B cell (primary cell): ENCODE data around the gene CHAMP1. TPM values are rescaled to one million over a fixed set of nuclear protein-coding genes. Genes with fewer than 3 reads are reported as not detected.

Experiments used
- ATAC-seq: fragments of 200-7000 bp; cut with Tn5 transposase; one replicate; pipeline ENCODE4 v1.10.0; 2021; ENCODE audit warnings: low read depth, mild to moderate bottlenecking, moderate number of reproducible peaks, moderate library complexity
- CTCF ChIA-PET: fragments of 350-600 bp; sonication (Branson Sonifier 250); formaldehyde crosslinking; loops from one replicate; lab custom pipeline; 2021; ENCODE audit warnings: antibody characterized with exemption, inconsistent platforms; lab: Charles Lee
- POLR2A ChIA-PET: fragments of 350-600 bp; sonication (Branson Sonifier 250); formaldehyde crosslinking; loops from one replicate; lab custom pipeline; 2021; ENCODE audit warnings: antibody characterized with exemption; lab: Charles Lee
- DNase-seq: peaks from one replicate; pipeline ENCODE4 v3.0.0; 2013
- H2AFZ ChIP-seq: 2 replicates; pipeline ENCODE4 v1.6.1; 2012; ENCODE audit warnings: mild to moderate bottlenecking, low read depth, low read length; ENCODE audit not compliant: insufficient read depth, poor library complexity, severe bottlenecking
- H3K27ac ChIP-seq, 2 donors: 1 replicate in 1 of 2; 2 replicates in 1 of 2; pipeline ENCODE4 v1.5.1; 2012 to 2013; ENCODE audit warnings: low read length in 2 of 2, mild to moderate bottlenecking in 2 of 2, moderate library complexity in 1 of 2
- H3K27me3 ChIP-seq, 4 experiments: fragments of 200-600 bp in 1 of 4; sonication (generic) in 1 of 4; replicated peaks in 1 of 4; 1 replicate in 2 of 4; 2 replicates in 2 of 4; pipeline versions ENCODE4 v1.6.1 to v1.7.0; 2013 to 2016; ENCODE audit warnings: low read length in 3 of 4, mild to moderate bottlenecking in 2 of 4, mixed read lengths in 1 of 4, moderate library complexity in 1 of 4; ENCODE audit not compliant: insufficient read depth in 4 of 4, control insufficient read depth in 3 of 4; ENCODE audit errors: control extremely low read depth in 1 of 4
- H3K36me3 ChIP-seq, 2 experiments: replicated peaks in 1 of 2; 1 replicate in 1 of 2; 2 replicates in 1 of 2; pipeline versions ENCODE4 v1.6.1 to v1.7.1; 2013; ENCODE audit warnings: low read length in 1 of 2; ENCODE audit not compliant: insufficient read depth in 2 of 2, control insufficient read depth in 1 of 2; ENCODE audit errors: control extremely low read depth in 1 of 2, extremely low read depth in 1 of 2
- H3K4me1 ChIP-seq, 2 donors: fragments of 200-600 bp in 1 of 2; sonication (generic) in 1 of 2; 1 replicate in 1 of 2; 2 replicates in 1 of 2; pipeline versions ENCODE4 v1.5.1 to v1.6.1; 2013 to 2017; ENCODE audit warnings: low read length in 2 of 2; ENCODE audit not compliant: control insufficient read depth in 2 of 2, insufficient read depth in 2 of 2
- H3K4me2 ChIP-seq: replicated peaks from 2 replicates; pipeline ENCODE3; 2012; ENCODE audit warnings: mild to moderate bottlenecking, low read depth, low read length; ENCODE audit not compliant: poor library complexity, severe bottlenecking
- H3K4me3 ChIP-seq, 5 experiments: fragments of 200-600 bp in 1 of 5; sonication (generic) in 1 of 5; 1 replicate in 3 of 5; 2 replicates in 2 of 5; pipeline versions ENCODE4 v1.5.1 to v1.7.0; 2011 to 2016; ENCODE audit warnings: low read length in 4 of 5, mild to moderate bottlenecking in 4 of 5, low read depth in 2 of 5, control low read depth in 1 of 5, moderate library complexity in 1 of 5; ENCODE audit not compliant: insufficient read depth in 1 of 5; ENCODE audit errors: control extremely low read depth in 1 of 5, extremely low read depth in 1 of 5
- H3K79me2 ChIP-seq: fragments of 200-600 bp; sonication (generic); one replicate; pipeline ENCODE4 v1.6.0; 2016; ENCODE audit warnings: low read length; ENCODE audit not compliant: control insufficient read depth, insufficient read depth
- H3K9ac ChIP-seq: fragments of 200-600 bp; sonication (generic); 2 replicates; pipeline ENCODE4 v1.6.1; 2017; ENCODE audit warnings: mild to moderate bottlenecking, low read length, moderate library complexity
- H3K9me3 ChIP-seq, 3 donors: one replicate each; pipeline versions ENCODE4 v1.6.1 to v1.7.1; 2013; ENCODE audit warnings: low read length in 2 of 3; ENCODE audit not compliant: control insufficient read depth in 2 of 3, insufficient read depth in 1 of 3; ENCODE audit errors: control extremely low read depth in 1 of 3
- H4K20me1 ChIP-seq: 2 replicates; pipeline ENCODE4 v1.6.0; 2012; ENCODE audit warnings: mild to moderate bottlenecking, low read length; ENCODE audit not compliant: insufficient read depth, control insufficient read depth, poor library complexity, severe bottlenecking
- H3K27ac Mint-ChIP-seq: one replicate; pipeline ENCODE4 v1.8.0; 2021; ENCODE audit warnings: mixed read lengths
- H3K27me3 Mint-ChIP-seq: one replicate; pipeline ENCODE4 v1.8.0; 2021; ENCODE audit warnings: mixed read lengths
- H3K4me1 Mint-ChIP-seq: one replicate; pipeline ENCODE4 v1.8.0; 2021; ENCODE audit warnings: mixed read lengths
- H3K4me3 Mint-ChIP-seq: one replicate; pipeline ENCODE4 v1.8.0; 2021; ENCODE audit warnings: mixed read lengths
- H3K9me3 Mint-ChIP-seq: one replicate; pipeline ENCODE4 v1.8.0; 2022; ENCODE audit warnings: mixed read lengths; ENCODE audit not compliant: insufficient read depth
- EZH2 ChIP-seq: IDR thresholded peaks from 2 replicates; pipeline ENCODE4 v1.6.1; 2012; ENCODE audit warnings: borderline replicate concordance, low read depth, mild to moderate bottlenecking, moderate library complexity, low read length; ENCODE audit not compliant: insufficient read depth, poor library complexity, severe bottlenecking
- WGBS: methylation state at CpG from one replicate; pipeline ENCODE4 v1.1.5; 2013; ENCODE audit warnings: missing lambda C conversion rate; ENCODE audit not compliant: insufficient coverage; 5-methylcytosine and 5-hydroxymethylcytosine counted together
- intact Hi-C: fragments of 100-400 bp; cut with micrococcal nuclease; formaldehyde crosslinking; loops from one replicate; pipeline ENCODE4 v1.10.0; 2022
- polyA plus RNA-seq: library from polyadenylated mRNA; depleted of rRNA; stranded (reverse); fragments of >200 nt; gene quantifications from 2 replicates; pipeline ENCODE4 v1.2.3, GENCODE V29; 2012
- total RNA-seq, 2 donors: library from RNA; stranded (reverse); fragments of 120-200 nt in 1 of 2; gene quantifications; 1 replicate in 1 of 2; 2 replicates in 1 of 2; pipeline versions ENCODE4 v1.2.3 to v1.2.4, GENCODE V29; 2013 to 2022
- TF ChIP-seq, protein P1 (sequence below): fragments of 200-600 bp; IDR thresholded peaks from one replicate; pipeline ENCODE4 v1.8.0; 2022; ENCODE audit warnings: antibody characterized with exemption, mild to moderate bottlenecking

The CHAMP1 gene
- total and polyA plus RNA-seq, 2 donors (not counting 1 experiment from before 2014, with no cell fraction given): 14.5 to 34.7 TPM

DNA sequence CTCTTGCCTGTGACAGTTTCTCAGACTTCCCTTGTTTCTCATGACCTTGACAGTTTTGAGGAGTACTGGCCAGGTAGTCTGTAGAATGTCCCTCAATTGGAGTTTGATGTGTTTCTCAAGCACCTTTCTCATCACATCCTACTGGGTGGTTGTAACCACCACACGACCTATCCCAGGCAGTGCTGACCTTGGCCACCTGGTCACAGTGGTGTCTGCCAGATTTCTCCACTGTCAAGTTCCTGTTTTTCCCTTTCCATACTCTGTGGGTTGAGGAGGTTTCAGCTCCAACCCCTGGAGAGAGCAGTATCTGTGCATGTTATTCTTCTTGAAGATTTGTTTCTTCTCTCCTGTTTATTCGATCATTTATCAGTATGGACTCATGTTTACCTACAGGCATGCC lies 41.3 kb upstream of the CHAMP1 start:
- H3K9ac ChIP-seq: no peak overlapping the region

DNA sequence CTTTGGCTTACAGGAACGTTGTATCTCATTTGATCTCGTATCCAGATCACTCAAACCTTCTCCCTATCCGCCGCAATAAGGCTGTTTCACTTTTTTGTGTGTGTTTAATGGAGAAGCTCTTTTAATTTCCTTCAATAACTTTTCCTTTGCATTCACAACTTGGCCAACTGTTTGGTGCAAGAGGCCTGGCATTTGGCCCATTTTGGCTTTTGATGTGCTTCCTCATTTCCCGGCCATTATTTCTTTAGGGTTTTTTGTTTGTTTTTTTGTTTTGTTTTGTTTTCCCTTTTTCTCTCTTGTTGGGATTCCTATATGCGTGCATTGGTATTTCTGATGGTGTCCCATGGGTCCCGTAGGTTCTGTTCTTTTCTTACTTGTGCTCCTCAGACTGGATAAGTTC lies 39.0 kb upstream of the CHAMP1 start:
- Mint-ChIP-seq H3K9me3 (no peaks in the 10 kb centered on the region), H3K4me1 (peaks cover 10% of the 10 kb centered on the region), H3K27ac (no peak overlapping the region), H3K4me3 (no peak overlapping the region), H3K27me3 (no peaks in the 10 kb centered on the region)
- WGBS: 53% methylated on average over 2 of the region's 7 CpGs
- Histone ChIP-seq H3K79me2 (no peaks in the 10 kb centered on the region), H3K4me3 (no peak overlapping the region), H3K9ac (no peak overlapping the region), H3K27ac (no peak overlapping the region), H3K4me1 (peaks cover 6 to 10% of the 10 kb centered on the region in 2 donors), H3K4me2 (no peak overlapping the region), H3K36me3 (peaks cover 5 to 36% of the 10 kb centered on the region in 2 experiments), H2AFZ (no peak overlapping the region), H3K27me3 (no peaks in the 10 kb centered on the region), H4K20me1 (no peaks in the 10 kb centered on the region), H3K9me3 (no peaks in the 10 kb centered on the region)
- ChIA-PET CTCF (no interaction called here), POLR2A (no interaction called here)
- DNase-seq: no peak
- TF ChIP-seq, protein P1, sequence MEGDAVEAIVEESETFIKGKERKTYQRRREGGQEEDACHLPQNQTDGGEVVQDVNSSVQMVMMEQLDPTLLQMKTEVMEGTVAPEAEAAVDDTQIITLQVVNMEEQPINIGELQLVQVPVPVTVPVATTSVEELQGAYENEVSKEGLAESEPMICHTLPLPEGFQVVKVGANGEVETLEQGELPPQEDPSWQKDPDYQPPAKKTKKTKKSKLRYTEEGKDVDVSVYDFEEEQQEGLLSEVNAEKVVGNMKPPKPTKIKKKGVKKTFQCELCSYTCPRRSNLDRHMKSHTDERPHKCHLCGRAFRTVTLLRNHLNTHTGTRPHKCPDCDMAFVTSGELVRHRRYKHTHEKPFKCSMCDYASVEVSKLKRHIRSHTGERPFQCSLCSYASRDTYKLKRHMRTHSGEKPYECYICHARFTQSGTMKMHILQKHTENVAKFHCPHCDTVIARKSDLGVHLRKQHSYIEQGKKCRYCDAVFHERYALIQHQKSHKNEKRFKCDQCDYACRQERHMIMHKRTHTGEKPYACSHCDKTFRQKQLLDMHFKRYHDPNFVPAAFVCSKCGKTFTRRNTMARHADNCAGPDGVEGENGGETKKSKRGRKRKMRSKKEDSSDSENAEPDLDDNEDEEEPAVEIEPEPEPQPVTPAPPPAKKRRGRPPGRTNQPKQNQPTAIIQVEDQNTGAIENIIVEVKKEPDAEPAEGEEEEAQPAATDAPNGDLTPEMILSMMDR: no peak
- no peak for TF ChIP-seq EZH2
- no peak for ATAC-seq
- intact Hi-C loops: no loop called here

More for the DNA sequence above, 41.3 kb upstream of the CHAMP1 start:
- Mint-ChIP-seq H3K9me3 (no peaks in the 10 kb centered on the region), H3K4me3 (no peak overlapping the region), H3K27me3 (no peaks in the 10 kb centered on the region), H3K4me1 (peaks cover 6% of the 10 kb centered on the region), H3K27ac (no peak overlapping the region)
- H3K4me2 ChIP-seq: no peak overlapping the region
- no peak overlapping the region for H3K4me3 ChIP-seq
- H3K36me3 ChIP-seq: peaks cover 13 to 52% of the 10 kb centered on the region in 2 experiments
- intact Hi-C loops: no loop called here
- POLR2A ChIA-PET: no interaction called here
- no peak for ATAC-seq
- H3K27ac ChIP-seq: no peak overlapping the region
- no peaks in the 10 kb centered on the region for H3K27me3 ChIP-seq
- DNase-seq: no peak
- H3K79me2 ChIP-seq: no peaks in the 10 kb centered on the region
- TF ChIP-seq, protein P1: no peak
- no peak for TF ChIP-seq EZH2
- H2AFZ ChIP-seq: no peak overlapping the region
- H3K4me1 ChIP-seq: peaks cover 5 to 7% of the 10 kb centered on the region in 2 donors
- peaks cover 0 to 7% (median 4%) of the 10 kb centered on the region in 3 donors for H3K9me3 ChIP-seq
- WGBS: no CpG with 5 or more reads among the region's 2 CpGs
- no peaks in the 10 kb centered on the region for H4K20me1 ChIP-seq
- CTCF ChIA-PET: no interaction called here
